Transverse colon (tissue), 4 donors: ENCODE results near the gene SPATC1L. TPM values are rescaled to one million over a fixed set of nuclear protein-coding genes. Genes with fewer than 3 reads are reported as not detected.

Experiments used
- DNase-seq: peaks from one replicate; pipeline ENCODE4 v3.0.0-alpha.2; 2019
- H3K27ac ChIP-seq, 4 donors: fragments of 200-600 bp; sonication (generic); 2 replicates each; pipeline ENCODE4 v1.5.1; 2016 to 2018; ENCODE audit warnings: inconsistent platforms in 4 of 4
- H3K27me3 ChIP-seq: fragments of 200-600 bp; sonication (generic); 2 replicates; pipeline ENCODE4 v1.5.1; 2017; ENCODE audit warnings: inconsistent platforms
- H3K36me3 ChIP-seq, 4 donors: fragments of 200-600 bp; sonication (generic); 2 replicates each; pipeline ENCODE4 v1.5.1; 2017 to 2019; ENCODE audit warnings: inconsistent platforms in 4 of 4
- H3K4me1 ChIP-seq, 4 donors: fragments of 200-600 bp; sonication (generic); 2 replicates each; pipeline ENCODE4 v1.5.1; 2017 to 2020; ENCODE audit warnings: inconsistent platforms in 4 of 4
- H3K4me3 ChIP-seq, 4 donors: fragments of 200-600 bp; sonication (generic); 1 replicate in 1 of 4; 2 replicates in 3 of 4; pipeline versions ENCODE4 v1.5.1 to v1.6.1; 2017 to 2019; ENCODE audit warnings: inconsistent platforms in 4 of 4
- H3K9me3 ChIP-seq, 2 donors: fragments of 200-600 bp; sonication (generic); 2 replicates each; pipeline ENCODE4 v1.5.1; 2017 to 2019; ENCODE audit warnings: inconsistent platforms in 2 of 2
- CTCF ChIP-seq, 5 experiments: fragments of 200-600 bp in 3 of 5; fragments of 450-650 bp in 2 of 5; sonication (generic) in 3 of 5; IDR thresholded peaks; 1 replicate in 2 of 5; 2 replicates in 3 of 5; pipeline ENCODE4 v1.5.1; 2016 to 2017; ENCODE audit warnings: antibody characterized with exemption in 5 of 5, inconsistent platforms in 3 of 5, mild to moderate bottlenecking in 2 of 5, moderate library complexity in 1 of 5
- EP300 ChIP-seq: sonication (generic); formaldehyde crosslinking; IDR thresholded peaks from one replicate; pipeline ENCODE4 v1.6.1; 2017; ENCODE audit warnings: antibody characterized with exemption, low read depth
- POLR2A ChIP-seq: fragments of 450-650 bp; IDR thresholded peaks from one replicate; pipeline ENCODE4 v1.6.1; 2016; ENCODE audit warnings: antibody characterized with exemption, mild to moderate bottlenecking, moderate library complexity
- POLR2AphosphoS5 ChIP-seq, 3 donors: sonication (generic); formaldehyde crosslinking; IDR thresholded peaks; one replicate each; pipeline ENCODE4 v1.6.1; 2016; ENCODE audit warnings: antibody characterized with exemption in 3 of 3
- WGBS, 2 donors: methylation state at CpG; one replicate each; pipeline ENCODE4 v1.1.5; 2018; ENCODE audit warnings: low coverage in 1 of 2; 5-methylcytosine and 5-hydroxymethylcytosine counted together
- in situ Hi-C, 4 donors: fragments of 200-750 bp; cut with MboI; loops; one replicate each; pipeline versions ENCODE4 v1.15.0 to v1.15.1; 2017; ENCODE audit warnings: low sequenced_read_pairs in 3 of 4, low pct_ligation_motif_present in 1 of 4, low pct_unique_long_range_greater_than_20kb in 1 of 4
- intact Hi-C: fragments of 100-400 bp; cut with DNase I; formaldehyde crosslinking; loops from one replicate; pipeline ENCODE4 v1.15.1; 2023; ENCODE audit warnings: low total_unique reads
- total RNA-seq, 4 donors: library from RNA; depleted of rRNA; stranded (reverse); fragments of >200 nt; gene quantifications; one replicate each; pipeline ENCODE4 v1.1.0, GENCODE V29; 2016

Gene SPATC1L
- total RNA-seq, 4 donors from 2014 or later, result 1.2 to 11.0 (median 8.5) TPM; not detected in 1

GRCh38 chr21:46216132-46216747 lies 32.0 kb upstream of the SPATC1L start:
- Histone ChIP-seq H3K36me3 (peaks cover 0 to 9% (median 0%) of the 10 kb centered on the region in 4 donors), H3K27me3 (no peaks in the 10 kb centered on the region), H3K4me3 (no peak overlapping the region), H3K4me1 (no peaks in the 10 kb centered on the region), H3K27ac (no peak overlapping the region), H3K9me3 (no peaks in the 10 kb centered on the region)
- intact Hi-C loops, result no loop called here
- in situ Hi-C loops, result no loop called here
- DNase-seq, result no peak
- WGBS, 2 donors, result 97% methylated on average over 16 of the region's 16 CpGs; no CpG with 5 or more reads in 1 of the 2 donors
- no peak for TF ChIP-seq POLR2A
- no peak for TF ChIP-seq CTCF (IDR thresholded peaks at IDR 0.05)
- no peak for TF ChIP-seq POLR2AphosphoS5 (IDR thresholded peaks at IDR 0.05)

- TF ChIP-seq EP300 (no peak), CTCF (IDR thresholded peaks at IDR 0.05) (no peak), POLR2A (no peak), POLR2AphosphoS5 (IDR thresholded peaks at IDR 0.05) (no peak)
- Histone ChIP-seq H3K27me3 (no peaks in the 10 kb centered on the region), H3K4me3 (no peak overlapping the region), H3K27ac (no peak overlapping the region), H3K4me1 (no peaks in the 10 kb centered on the region), H3K9me3 (no peaks in the 10 kb centered on the region), H3K36me3 (peaks cover 0 to 8% (median 0%) of the 10 kb centered on the region in 4 donors)
- 95% methylated on average over 19 of the region's 20 CpGs; no CpG with 5 or more reads in 1 of the 2 donors for WGBS, 2 donors
- in situ Hi-C loops, result no loop called here
- intact Hi-C loops, result no loop called here
- DNase-seq, result no peak
These were observed 31.3 kb upstream of the SPATC1L start for GRCh38 chr21:46215436-46216131.

- H3K36me3 ChIP-seq, result peaks cover 0 to 4% (median under 1%) of the 10 kb centered on the region in 4 donors
- no peaks in the 10 kb centered on the region for H3K27me3 ChIP-seq
- DNase-seq, result no peak
- no peak for TF ChIP-seq CTCF (IDR thresholded peaks at IDR 0.05)
- no peak for TF ChIP-seq EP300
- no peak for TF ChIP-seq POLR2A
- TF ChIP-seq POLR2AphosphoS5 (IDR thresholded peaks at IDR 0.05), result no peak
- H3K4me1 ChIP-seq, result no peaks in the 10 kb centered on the region
- WGBS, 2 donors, result 80 to 93% methylated on average over 1 to 27 of the region's 27 CpGs
- H3K9me3 ChIP-seq, result no peaks in the 10 kb centered on the region
- in situ Hi-C loops, result no loop called here
- no peak overlapping the region for H3K4me3 ChIP-seq
- intact Hi-C loops, result no loop called here
- no peak overlapping the region for H3K27ac ChIP-seq
These were observed 30.4 kb upstream of the SPATC1L start for GRCh38 chr21:46214478-46215340.

- TF ChIP-seq EP300, result no peak
- no peak for TF ChIP-seq POLR2AphosphoS5 (IDR thresholded peaks at IDR 0.05)
- no peak for TF ChIP-seq CTCF (IDR thresholded peaks at IDR 0.05)
- no peak for TF ChIP-seq POLR2A
- WGBS, 2 donors, result 85 to 100% methylated on average over 1 to 15 of the region's 15 CpGs
- H3K36me3 ChIP-seq, result peaks cover 0 to 9% (median 2%) of the 10 kb centered on the region in 4 donors
These were observed 29.5 kb upstream of the SPATC1L start for GRCh38 chr21:46213620-46214286.

More at GRCh38 chr21:46213620-46214286, 29.5 kb upstream of the SPATC1L start:
- Histone ChIP-seq H3K4me3 (no peak overlapping the region), H3K27me3 (no peaks in the 10 kb centered on the region), H3K9me3 (no peaks in the 10 kb centered on the region), H3K4me1 (no peaks in the 10 kb centered on the region), H3K27ac (no peak overlapping the region)
- in situ Hi-C loops (no loop called here), intact Hi-C loops (no loop called here)
- no peak for DNase-seq
